DOHH2 (cell line): ENCODE measurements around the gene PDCD5.

Experiments
- H3F3A ChIP-seq: fragments of 200-600 bp; sonication (generic), shearing (Covaris generic); 2 replicates; pipeline ENCODE4 v1.6.0; 2016; ENCODE audit warnings: antibody characterized with exemption, mild to moderate bottlenecking; ENCODE audit not compliant: control insufficient read depth, insufficient read depth
- H3K27ac ChIP-seq: fragments of 200-600 bp; sonication (generic); 2 replicates; pipeline ENCODE4 v1.5.1; 2014; ENCODE audit warnings: low read depth, mild to moderate bottlenecking, low read length, moderate library complexity
- H3K27me3 ChIP-seq: fragments of 200-600 bp; sonication (generic); 2 replicates; pipeline ENCODE4 v1.6.1; 2014; ENCODE audit warnings: mild to moderate bottlenecking, low read length, mixed read lengths; ENCODE audit not compliant: control insufficient read depth
- H3K36me3 ChIP-seq: fragments of 200-600 bp; sonication (generic); 2 replicates; pipeline ENCODE4 v1.6.1; 2014; ENCODE audit warnings: mild to moderate bottlenecking, low read length, moderate library complexity, mixed read lengths; ENCODE audit not compliant: control insufficient read depth
- H3K4me1 ChIP-seq: fragments of 200-600 bp; sonication (generic); 2 replicates; pipeline ENCODE4 v1.6.1; 2014; ENCODE audit warnings: mild to moderate bottlenecking, low read length, mixed read lengths; ENCODE audit not compliant: control insufficient read depth
- H3K4me2 ChIP-seq: fragments of 200-600 bp; sonication (generic); 2 replicates; pipeline ENCODE4 v1.6.0; 2014; ENCODE audit warnings: mild to moderate bottlenecking, low read length, moderate library complexity
- H3K4me3 ChIP-seq: fragments of 200-600 bp; sonication (generic); 2 replicates; pipeline ENCODE4 v1.5.1; 2014; ENCODE audit warnings: mild to moderate bottlenecking, low read length, mixed read lengths
- H3K79me2 ChIP-seq: fragments of 200-600 bp; sonication (generic); 2 replicates; pipeline ENCODE4 v1.6.1; 2014; ENCODE audit warnings: mild to moderate bottlenecking, low read length, mixed read lengths; ENCODE audit not compliant: control insufficient read depth
- H3K9me2 ChIP-seq: fragments of 200-600 bp; sonication (generic); replicated peaks from 2 replicates; pipeline ENCODE4 v1.6.1; 2014; ENCODE audit warnings: mild to moderate bottlenecking, low read length, mixed read lengths; ENCODE audit not compliant: control insufficient read depth
- H3K9me3 ChIP-seq: fragments of 200-600 bp; sonication (generic); 2 replicates; pipeline ENCODE4 v1.6.1; 2014; ENCODE audit warnings: antibody characterized with exemption, low read length, mixed read lengths; ENCODE audit not compliant: control insufficient read depth, insufficient read depth
- H4K20me1 ChIP-seq: fragments of 200-600 bp; sonication (generic); 2 replicates; pipeline ENCODE4 v1.6.0; 2014; ENCODE audit warnings: low read depth, mild to moderate bottlenecking, antibody characterized with exemption, low read length, moderate library complexity; ENCODE audit not compliant: control insufficient read depth, insufficient read depth
- CTCF ChIP-seq: fragments of 200-600 bp; sonication (generic); IDR thresholded peaks from one replicate; pipeline ENCODE4 v1.5.1; 2014; ENCODE audit warnings: antibody characterized with exemption, mild to moderate bottlenecking, low read depth, low read length; ENCODE audit not compliant: poor library complexity, severe bottlenecking
- EZH2phosphoT487 ChIP-seq: fragments of 200-600 bp; sonication (generic); IDR thresholded peaks from 2 replicates; pipeline ENCODE4 v1.6.1; 2017; ENCODE audit warnings: borderline replicate concordance, mild to moderate bottlenecking, antibody characterized with exemption, low read length, moderate library complexity, mixed read lengths

Gene PDCD5

GRCh38 chr19:32543115-32543900 is 37.7 kb upstream of the PDCD5 start:
- Histone ChIP-seq H3F3A (no peaks in the 10 kb centered on the region), H3K9me2 (no peaks in the 10 kb centered on the region), H3K79me2 (no peaks in the 10 kb centered on the region), H3K4me2 (no peak overlapping the region), H3K9me3 (no peaks in the 10 kb centered on the region), H3K27ac (no peak overlapping the region), H4K20me1 (no peaks in the 10 kb centered on the region), H3K4me1 (no peaks in the 10 kb centered on the region), H3K36me3 (no peaks in the 10 kb centered on the region), H3K27me3 (no peaks in the 10 kb centered on the region), H3K4me3 (no peak overlapping the region)
- TF ChIP-seq EZH2phosphoT487 (no peak), CTCF (no peak)

GRCh38 chr19:32544917-32545316 is 36.1 kb upstream of the PDCD5 start:
- no peak overlapping the region for H3K4me3 ChIP-seq
- no peaks in the 10 kb centered on the region for H3F3A ChIP-seq
- H4K20me1 ChIP-seq: no peaks in the 10 kb centered on the region
- H3K27me3 ChIP-seq: no peaks in the 10 kb centered on the region
- no peak overlapping the region for H3K4me2 ChIP-seq
- H3K9me3 ChIP-seq: no peaks in the 10 kb centered on the region
- H3K4me1 ChIP-seq: no peaks in the 10 kb centered on the region
- TF ChIP-seq CTCF: no peak
- no peak for TF ChIP-seq EZH2phosphoT487
- no peaks in the 10 kb centered on the region for H3K36me3 ChIP-seq
- no peaks in the 10 kb centered on the region for H3K79me2 ChIP-seq
- H3K27ac ChIP-seq: no peak overlapping the region
- no peaks in the 10 kb centered on the region for H3K9me2 ChIP-seq

GRCh38 chr19:32550666-32551065 is 30.3 kb upstream of the PDCD5 start:
- no peak for TF ChIP-seq EZH2phosphoT487
- TF ChIP-seq CTCF: no peak
- H3K9me2 ChIP-seq: no peaks in the 10 kb centered on the region

GRCh38 chr19:32555786-32556185 is 25.2 kb upstream of the PDCD5 start:
- Histone ChIP-seq H4K20me1 (no peaks in the 10 kb centered on the region), H3K27me3 (no peaks in the 10 kb centered on the region), H3K79me2 (no peaks in the 10 kb centered on the region), H3K9me2 (no peaks in the 10 kb centered on the region), H3K9me3 (no peaks in the 10 kb centered on the region), H3K4me1 (no peaks in the 10 kb centered on the region), H3K4me3 (no peak overlapping the region), H3K4me2 (no peak overlapping the region), H3K27ac (no peak overlapping the region), H3K36me3 (no peaks in the 10 kb centered on the region), H3F3A (no peaks in the 10 kb centered on the region)
- TF ChIP-seq CTCF (no peak), EZH2phosphoT487 (no peak)

More at GRCh38 chr19:32550666-32551065, 30.3 kb upstream of the PDCD5 start:
- no peaks in the 10 kb centered on the region for H3K36me3 ChIP-seq
- H3K27ac ChIP-seq: no peak overlapping the region
- H3K27me3 ChIP-seq: no peaks in the 10 kb centered on the region
- no peaks in the 10 kb centered on the region for H3K9me3 ChIP-seq
- no peaks in the 10 kb centered on the region for H4K20me1 ChIP-seq
- no peaks in the 10 kb centered on the region for H3F3A ChIP-seq
- no peak overlapping the region for H3K4me2 ChIP-seq
- no peaks in the 10 kb centered on the region for H3K4me1 ChIP-seq
- H3K79me2 ChIP-seq: no peaks in the 10 kb centered on the region
- H3K4me3 ChIP-seq: no peak overlapping the region
